ENCODE data around the gene RNF135. TPM values are rescaled to one million over a fixed set of nuclear protein-coding genes. Genes with fewer than 3 reads are reported as not detected.
"Not testable (repeated sequence)": the region's sequence is repeated elsewhere in the genome, so short reads cannot be mapped to it uniquely, and the experiment has no call there.

RNF135 gene
- total and polyA plus RNA-seq, 10 of the 15 experiments (the other 5 are each of a cell fraction or from before 2014, with no cell fraction given), result 12.7 to 28.0 (median 18.7) TPM

GRCh38 chr17:30979919-30980318, 9.1 kb downstream of the RNF135 start:
- H3K79me2 ChIP-seq (ENCODE audit: control insufficient read depth, insufficient read depth, low read length); H3K9ac ChIP-seq (ENCODE audit: control insufficient read depth, insufficient read depth, low read length); H2AFZ ChIP-seq (ENCODE audit: control insufficient read depth, low read depth, low read length); in situ Hi-C loops (cut with MboI); POLR2A ChIA-PET; RAD21 ChIA-PET (ENCODE audit: unreplicated experiment); ATAC-seq; CTCF ChIA-PET; H3K27ac ChIP-seq (ENCODE audit: control insufficient read depth, insufficient read depth); BruUV-seq (replicated peaks); H3K4me3 ChIP-seq; H4K20me1 ChIP-seq (ENCODE audit: control insufficient read depth, insufficient read depth); H3K9me3 ChIP-seq (replicated peaks; ENCODE audit: control insufficient read depth, insufficient read depth, low read length); SMC1A ChIA-PET (ENCODE audit: uncharacterized antibody, unreplicated experiment); DNase-seq (ENCODE audit: low read depth, low spot score); FAIRE-seq; H3K4me1 ChIP-seq (ENCODE audit: control insufficient read depth, insufficient read depth, low read length); intact Hi-C loops (cut with micrococcal nuclease; ENCODE audit: unreplicated experiment); H3K4me2 ChIP-seq (ENCODE audit: control insufficient read depth, insufficient read depth); H3K36me3 ChIP-seq (ENCODE audit: control insufficient read depth in 2 of 2, insufficient read depth in 2 of 2, low read length in 1 of 2); H3K27me3 ChIP-seq (replicated peaks in 1 of 2; ENCODE audit: control insufficient read depth in 2 of 2, insufficient read depth in 2 of 2, low read length in 1 of 2): not testable (repeated sequence)
- WGBS (ENCODE audit: insufficient coverage, insufficient replicate concordance, low lambda C conversion rate, missing lambda C conversion rate), result no CpG with 5 or more reads among the region's 33 CpGs

- BruUV-seq (replicated peaks), result no TSS peak
- intact Hi-C loops (cut with micrococcal nuclease; ENCODE audit: unreplicated experiment), result no loop called here
- RAD21 ChIA-PET (ENCODE audit: unreplicated experiment), result no interaction called here
- no peak for DNase-seq (ENCODE audit: low read depth, low spot score)
- Histone ChIP-seq H3K4me3 (no peak overlapping the region), H3K9ac (ENCODE audit: control insufficient read depth, insufficient read depth, low read length) (no peak overlapping the region), H3K79me2 (ENCODE audit: control insufficient read depth, insufficient read depth, low read length) (no peaks in the 10 kb centered on the region), H3K36me3 (ENCODE audit: control insufficient read depth in 2 of 2, insufficient read depth in 2 of 2, low read length in 1 of 2) (no peaks in the 10 kb centered on the region; a peak in 1 of 4 replicates), H3K4me2 (ENCODE audit: control insufficient read depth, insufficient read depth) (no peak overlapping the region), H3K27ac (ENCODE audit: control insufficient read depth, insufficient read depth) (no peak overlapping the region), H3K4me1 (ENCODE audit: control insufficient read depth, insufficient read depth, low read length) (no peaks in the 10 kb centered on the region), H4K20me1 (ENCODE audit: control insufficient read depth, insufficient read depth) (no peaks in the 10 kb centered on the region), H2AFZ (ENCODE audit: control insufficient read depth, low read depth, low read length) (no peak overlapping the region), H3K27me3 (replicated peaks in 1 of 2; ENCODE audit: control insufficient read depth in 2 of 2, insufficient read depth in 2 of 2, low read length in 1 of 2) (no peaks in the 10 kb centered on the region), H3K9me3 (replicated peaks; ENCODE audit: control insufficient read depth, insufficient read depth, low read length) (no peaks in the 10 kb centered on the region)
- WGBS (ENCODE audit: insufficient coverage, insufficient replicate concordance, low lambda C conversion rate, missing lambda C conversion rate), result 81% methylated on average over 8 of the region's 8 CpGs
- POLR2A ChIA-PET, result no interaction called here
- peak; percentile 31; the same call in 2 of the 3 replicates for ATAC-seq
- SMC1A ChIA-PET (ENCODE audit: uncharacterized antibody, unreplicated experiment), result no interaction called here
- in situ Hi-C loops (cut with MboI), result no loop called here
- no peak for FAIRE-seq
- CTCF ChIA-PET, result no interaction called here
- no peak for TF ChIP-seq CHD2 (IDR thresholded peaks at IDR 0.05; ENCODE audit: borderline replicate concordance, low read depth, low read length)
- no peak for TF ChIP-seq IRF4 (IDR thresholded peaks at IDR 0.05; ENCODE audit: low read depth, low read length)
- TF ChIP-seq RAD21 (IDR thresholded peaks at IDR 0.05; ENCODE audit: insufficient read depth, low read depth, low read length), result 0 out of 2 replicates have a peak, but pooled peaks have one; percentile 2
- no peak for TF ChIP-seq TCF3 (IDR thresholded peaks at IDR 0.05; ENCODE audit: borderline replicate concordance, insufficient read depth, low read depth, low read length)
Observed at GRCh38 chr17:30981531-30982519, 11.0 kb downstream of the RNF135 start.

Measured in GM12878 (cell line).